K562 treated with DMSO at 1 percent for 4 hours (cell line): ENCODE results near the gene SGCA. TPM values are rescaled to one million over a fixed set of nuclear protein-coding genes. Genes with fewer than 3 reads are reported as not detected.

ENCODE experiments used
- total RNA-seq: library from RNA; unstranded; fragments of 300-600 nt; gene quantifications from 2 replicates; pipeline ENCODE4 v1.2.3, GENCODE V29; 2022; ENCODE audit not compliant: insufficient read depth

Gene SGCA
- not detected in 2 replicates for total RNA-seq

DNA sequence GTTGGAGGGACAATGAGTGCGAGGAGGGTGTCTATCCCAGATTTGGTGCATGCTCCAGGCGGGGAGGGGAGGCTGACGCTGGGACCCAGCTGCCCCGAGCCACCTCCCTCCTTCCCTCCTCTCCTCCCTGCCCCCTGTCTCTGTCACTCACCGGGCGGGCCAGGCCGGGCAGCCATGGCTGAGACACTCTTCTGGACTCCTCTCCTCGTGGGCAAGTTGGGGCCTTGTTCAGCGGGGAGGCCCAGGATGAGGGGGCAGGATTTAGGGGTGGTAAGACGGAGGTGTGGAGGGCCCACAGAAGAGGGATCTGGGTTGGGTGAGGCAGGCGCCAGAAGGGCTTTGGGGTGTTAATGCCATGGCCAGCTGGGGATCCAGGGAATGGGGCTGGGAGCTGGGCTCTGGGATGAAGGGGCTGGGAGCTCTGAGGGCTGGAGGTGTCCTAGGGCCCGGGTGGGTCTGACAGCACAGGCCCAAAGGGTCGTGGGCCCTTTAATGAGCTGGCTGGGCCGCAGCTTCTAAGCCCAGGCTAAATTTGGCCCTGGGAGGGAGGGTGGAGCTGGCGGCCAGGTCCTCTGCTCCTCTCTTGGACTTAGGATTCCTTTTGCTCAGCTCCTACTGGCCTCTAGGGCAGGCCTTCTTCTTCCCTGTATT is at the start of gene SGCA:
SGCA (plus strand) TSS at position 139 of the 651 bp plus-strand sequence; CDS start at position 175, 36 bp downstream.

DNA sequence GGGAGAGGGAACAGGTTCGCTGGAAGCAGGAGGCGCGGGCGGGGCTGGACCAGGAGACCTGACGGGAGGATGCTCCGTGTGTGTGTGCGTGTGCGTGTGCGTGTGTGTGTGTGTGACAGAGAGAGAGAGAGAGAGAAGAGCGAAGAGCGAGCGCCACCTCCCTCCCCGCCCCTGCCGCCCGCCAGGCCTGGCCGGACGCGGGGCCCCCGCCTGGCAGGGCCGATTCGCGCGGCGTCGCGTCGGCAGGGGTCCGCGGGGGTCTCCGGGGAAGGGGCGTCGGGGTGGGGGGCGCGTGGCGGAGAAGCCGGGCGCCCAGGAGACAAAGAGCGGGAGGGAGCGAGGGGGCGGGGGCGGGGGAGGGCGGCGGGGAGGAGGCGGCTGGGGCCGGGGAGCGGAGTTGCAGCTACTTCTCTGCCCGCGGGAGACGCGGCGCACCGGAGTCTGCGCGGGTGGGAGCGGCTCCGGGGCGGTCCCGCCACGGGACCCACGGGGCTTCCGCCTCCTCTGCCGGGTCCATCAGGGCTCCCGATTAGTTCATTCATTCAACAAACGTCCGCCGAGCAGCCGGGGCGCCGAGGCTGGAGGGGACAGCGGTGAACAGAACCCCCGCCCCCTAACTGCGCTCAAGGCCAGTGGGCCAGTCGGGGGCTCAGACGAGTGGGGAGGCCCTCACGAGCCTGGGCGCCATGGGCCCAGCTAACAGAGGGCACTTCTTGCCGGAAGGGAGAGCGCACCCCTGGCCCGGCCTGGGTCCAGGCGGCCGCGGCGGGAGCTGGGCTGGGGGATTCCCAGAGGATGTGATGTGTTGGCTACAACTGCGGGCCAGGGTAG is 35.9 kb upstream of the SGCA start, which contains the start of gene SAMD14:
SAMD14 (minus strand) TSS at position 433 of the 831 bp plus-strand sequence. CDS start 5,201 bp downstream, outside the sequence.

DNA sequence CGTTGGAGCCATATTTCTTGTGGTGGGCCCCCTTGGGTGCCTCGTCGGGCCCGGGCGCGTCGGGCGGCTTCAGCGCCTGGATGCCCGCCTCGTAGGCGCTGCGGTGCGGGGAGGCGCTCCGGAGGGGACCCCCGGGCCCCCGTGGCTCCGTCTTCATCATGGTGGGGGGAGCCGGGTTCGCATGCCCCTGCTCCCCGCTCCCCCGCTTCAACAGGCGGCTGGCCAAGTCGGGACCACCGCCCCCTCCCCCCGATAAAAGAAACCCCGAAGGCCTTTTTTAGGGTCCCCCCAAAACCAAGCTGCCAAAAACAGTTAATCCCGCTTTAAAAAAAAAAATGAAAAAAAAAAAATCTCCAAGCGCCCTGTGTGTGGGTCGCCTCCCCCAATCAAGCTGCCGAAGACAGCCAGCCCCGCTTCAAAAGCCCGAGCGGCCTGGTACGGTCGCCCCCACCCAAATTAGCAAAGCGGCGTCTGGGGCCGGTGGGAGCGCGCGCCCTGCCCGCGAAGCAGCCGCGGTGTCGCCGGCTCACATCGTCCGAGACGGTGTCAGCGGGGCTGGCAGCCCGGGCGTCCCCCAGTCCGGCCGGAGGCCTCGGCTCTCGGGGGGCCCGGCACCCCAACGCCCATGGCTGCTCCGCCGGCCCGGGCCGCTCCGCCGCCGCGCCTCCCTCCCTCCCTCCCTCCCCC is 15.3 kb upstream of the SGCA start, which contains the start of gene PPP1R9B:
PPP1R9B (minus strand) TSS at position 324 of the 687 bp plus-strand sequence; CDS start at position 160, 164 bp downstream.

DNA sequence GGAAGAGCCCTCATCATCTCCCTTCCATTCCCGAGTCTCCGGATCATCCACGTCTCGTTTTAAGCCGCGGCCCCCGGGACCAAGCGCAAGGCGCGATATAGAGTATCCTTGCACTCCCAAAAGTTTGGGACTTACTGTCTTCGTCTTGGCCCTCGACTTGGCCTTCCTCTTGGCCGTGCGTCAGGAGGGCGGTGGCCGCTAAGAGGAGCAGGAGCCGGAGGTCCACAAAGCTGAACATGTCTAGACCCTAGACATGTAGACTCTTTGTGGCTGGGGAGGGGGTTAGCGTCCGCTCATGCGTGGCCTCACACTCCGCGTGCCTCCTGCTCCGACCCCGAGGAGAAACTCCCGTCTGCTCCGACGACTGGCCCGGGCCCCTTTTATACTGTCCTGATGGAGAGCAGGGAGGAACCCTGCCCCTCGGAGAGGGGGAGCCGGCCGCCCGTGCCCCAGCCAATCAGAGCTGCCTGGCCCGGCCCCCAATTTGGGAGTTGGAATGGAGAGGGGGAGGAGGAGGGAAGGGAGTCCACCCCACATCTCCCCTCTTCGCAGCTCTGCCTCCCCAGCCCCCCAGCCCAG is 35.6 kb downstream of the SGCA start, which contains the start of gene COL1A1:
COL1A1 (minus strand) TSS at position 356 of the 579 bp plus-strand sequence; CDS start at position 238, 118 bp downstream.

Other genes with a start within 250 kb of the SGCA start
- 4.7 and 8.6 TPM in 2 replicates for gene DLX4, start 196.8 kb upstream of the SGCA start, total RNA-seq
- gene DLX3, start 170.8 kb upstream of the SGCA start, total RNA-seq = not detected in 2 replicates
- 2.7 TPM in 1 of 2 replicates, not detected in the other for gene ITGA3, start 109.9 kb upstream of the SGCA start, total RNA-seq
- 2.1 TPM in 1 of 2 replicates, not detected in the other for gene PDK2, start 70.7 kb upstream of the SGCA start, total RNA-seq
- gene SAMD14, start 35.8 kb upstream of the SGCA start, total RNA-seq = 0.29 TPM in 1 of 2 replicates, not detected in the other
- gene PPP1R9B, start 15.3 kb upstream of the SGCA start, total RNA-seq = 21.4 and 26.4 TPM in 2 replicates
- gene COL1A1, start 35.6 kb downstream of the SGCA start, total RNA-seq = 0.63 and 0.67 TPM in 2 replicates
- gene TMEM92, start 108.5 kb downstream of the SGCA start, total RNA-seq = 1.3 TPM in 1 of 2 replicates, not detected in the other
- gene XYLT2, start 180.1 kb downstream of the SGCA start, total RNA-seq = 7.5 and 7.7 TPM in 2 replicates
- 55.0 and 62.6 TPM in 2 replicates for gene MRPL27, start 207.2 kb downstream of the SGCA start, total RNA-seq
- 12.6 and 13.4 TPM in 2 replicates for gene EME1, start 207.2 kb downstream of the SGCA start, total RNA-seq
- gene LRRC59, start 231.5 kb downstream of the SGCA start, total RNA-seq = 188 TPM in 2 replicates